Endothelial cell of umbilical vein (primary cell): ENCODE measurements around the gene KRTAP10-9. TPM values are rescaled to one million over a fixed set of nuclear protein-coding genes. Genes with fewer than 3 reads are reported as not detected.

Source experiments
- BruUV-seq: library from RNA; stranded (reverse); fragments of 400-500 nt; replicated peaks from 2 replicates; lab custom pipeline; 2021; lab: Mats Ljungman, UMichigan
- CTCF ChIA-PET: fragments of 300-600, 350-600 bp; sonication (Branson Sonifier 250); formaldehyde crosslinking; loops from one replicate; lab custom pipeline; 2021; ENCODE audit warnings: antibody characterized with exemption, inconsistent platforms; lab: Charles Lee
- POLR2A ChIA-PET: fragments of 300-600, 350-600 bp; sonication (Branson Sonifier 250); formaldehyde crosslinking; loops from one replicate; lab custom pipeline; 2021; ENCODE audit warnings: antibody characterized with exemption, inconsistent platforms; lab: Charles Lee
- DNase-seq: peaks from one replicate; pipeline ENCODE4 v3.0.0-alpha.2; 2011; ENCODE audit warnings: low read depth, low spot score
- FAIRE-seq: peaks from 2 replicates; lab custom pipeline; 2011; peaks lifted over from hg19 to GRCh38; lab: Jason Lieb, UNC
- H2AFZ ChIP-seq: 2 replicates; pipeline ENCODE4 v1.6.0; 2012; ENCODE audit warnings: low read depth, low read length, control low read depth, inconsistent platforms
- H3K27ac ChIP-seq: 2 replicates; pipeline ENCODE4 v1.5.1; 2011; ENCODE audit warnings: low read depth, mild to moderate bottlenecking, control low read depth, low read length, moderate library complexity; ENCODE audit not compliant: insufficient read depth
- H3K27me3 ChIP-seq, 2 experiments: 2 replicates each; pipeline versions ENCODE4 v1.6.0 to v1.6.1; 2011; ENCODE audit warnings: low read length in 2 of 2, mixed read lengths in 1 of 2; ENCODE audit not compliant: control insufficient read depth in 2 of 2, insufficient read depth in 2 of 2
- H3K36me3 ChIP-seq, 2 experiments: 2 replicates in 1 of 2; 3 replicates in 1 of 2; pipeline ENCODE4 v1.5.1; 2011; ENCODE audit warnings: low read length in 2 of 2, mild to moderate bottlenecking in 1 of 2, moderate library complexity in 1 of 2; ENCODE audit not compliant: control insufficient read depth in 2 of 2, insufficient read depth in 2 of 2; ENCODE audit errors: extremely low read depth in 1 of 2
- H3K4me1 ChIP-seq: 3 replicates; pipeline ENCODE4 v1.5.1; 2011; ENCODE audit warnings: mild to moderate bottlenecking, low read length; ENCODE audit not compliant: control insufficient read depth, insufficient read depth; ENCODE audit errors: extremely low read depth
- H3K4me2 ChIP-seq: 2 replicates; pipeline ENCODE4 v1.6.1; 2011; ENCODE audit warnings: low read length, control low read depth, mixed read lengths; ENCODE audit not compliant: insufficient read depth
- H3K4me3 ChIP-seq, 3 experiments: fragments of 200-600 bp in 1 of 3; sonication (generic), shearing (Covaris generic) in 1 of 3; replicated peaks in 1 of 3; 2 replicates each; pipeline ENCODE4 v1.5.1; 2011 to 2016; ENCODE audit warnings: control low read depth in 3 of 3, low read length in 3 of 3, mild to moderate bottlenecking in 2 of 3, inconsistent platforms in 1 of 3, low read depth in 1 of 3, moderate library complexity in 1 of 3; ENCODE audit not compliant: insufficient read depth in 1 of 3
- H3K79me2 ChIP-seq: 2 replicates; pipeline ENCODE4 v1.6.0; 2012; ENCODE audit warnings: low read length, inconsistent platforms; ENCODE audit not compliant: control insufficient read depth, insufficient read depth
- H3K9ac ChIP-seq: replicated peaks from 2 replicates; pipeline ENCODE3; 2011; ENCODE audit warnings: low read length, control low read depth; ENCODE audit not compliant: insufficient read depth; ENCODE audit errors: extremely low read depth
- H3K9me1 ChIP-seq: replicated peaks from 3 replicates; pipeline ENCODE4 v1.6.0; 2011; ENCODE audit warnings: mild to moderate bottlenecking, low read length; ENCODE audit not compliant: control insufficient read depth, insufficient read depth; ENCODE audit errors: extremely low read depth
- H3K9me3 ChIP-seq: replicated peaks from 2 replicates; pipeline ENCODE4 v1.5.1; 2012; ENCODE audit warnings: low read length, inconsistent platforms; ENCODE audit not compliant: control insufficient read depth, insufficient read depth
- H4K20me1 ChIP-seq: replicated peaks from 2 replicates; pipeline ENCODE3; 2011; ENCODE audit warnings: mild to moderate bottlenecking, low read length; ENCODE audit not compliant: control insufficient read depth, insufficient read depth; ENCODE audit errors: extremely low read depth
- GATA2 ChIP-seq: IDR thresholded peaks from 2 replicates; pipeline ENCODE4 v1.7.0; 2011; ENCODE audit warnings: low read depth, mild to moderate bottlenecking, moderate library complexity, mixed read lengths, low read length; ENCODE audit not compliant: insufficient read length, insufficient read depth
- JUN ChIP-seq: IDR thresholded peaks from 2 replicates; pipeline ENCODE4 v1.6.1; 2011; ENCODE audit warnings: borderline replicate concordance, low read depth; ENCODE audit not compliant: insufficient read length, insufficient read depth
- MYC ChIP-seq: IDR thresholded peaks from one replicate; pipeline ENCODE4 v1.6.1; 2011; ENCODE audit warnings: mild to moderate bottlenecking, low read depth, low read length
- dilution Hi-C: fragments of 300-500 bp; cut with MboI; formaldehyde crosslinking; loops from one replicate; pipeline ENCODE4 v1.15.0; 2019; ENCODE audit warnings: low sequenced_read_pairs; ENCODE audit not compliant: extremely low pct_ligation_motif_present
- intact Hi-C: fragments of 100-400 bp; cut with micrococcal nuclease; formaldehyde crosslinking; loops from one replicate; pipeline ENCODE4 v1.10.0; 2022
- polyA plus RNA-seq, 4 experiments: library from polyadenylated mRNA; depleted of rRNA in 3 of 4; stranded (reverse) in 3 of 4; unstranded in 1 of 4; fragments of >200 nt; gene quantifications; 2 replicates each; pipeline versions ENCODE4 v1.2.1 to v1.2.3, GENCODE V29; 2011 to 2012; ENCODE audit warnings: missing spikeins in 1 of 4
- total RNA-seq: library from RNA; stranded (reverse); gene quantifications from 2 replicates; pipeline ENCODE4 v1.2.3, GENCODE V29; 2021
- TF ChIP-seq, protein P1 (sequence below), 2 donors: IDR thresholded peaks; 1 replicate in 1 of 2; 2 replicates in 1 of 2; pipeline ENCODE4 v1.5.1; 2011; ENCODE audit warnings: low read length in 2 of 2, mild to moderate bottlenecking in 2 of 2, moderate library complexity in 2 of 2, control low read depth in 1 of 2, inconsistent platforms in 1 of 2, low read depth in 1 of 2; ENCODE audit not compliant: insufficient read depth in 1 of 2; ENCODE audit errors: extremely low read depth in 1 of 2
- TF ChIP-seq, protein P2 (sequence below): IDR thresholded peaks from 2 replicates; pipeline ENCODE4 v1.6.1; 2011; ENCODE audit not compliant: insufficient read depth, insufficient read length

Gene KRTAP10-9
- total and polyA plus RNA-seq, 2 donors (not counting 3 experiments of a cell fraction or from before 2014, with no cell fraction given): not detected

DNA sequence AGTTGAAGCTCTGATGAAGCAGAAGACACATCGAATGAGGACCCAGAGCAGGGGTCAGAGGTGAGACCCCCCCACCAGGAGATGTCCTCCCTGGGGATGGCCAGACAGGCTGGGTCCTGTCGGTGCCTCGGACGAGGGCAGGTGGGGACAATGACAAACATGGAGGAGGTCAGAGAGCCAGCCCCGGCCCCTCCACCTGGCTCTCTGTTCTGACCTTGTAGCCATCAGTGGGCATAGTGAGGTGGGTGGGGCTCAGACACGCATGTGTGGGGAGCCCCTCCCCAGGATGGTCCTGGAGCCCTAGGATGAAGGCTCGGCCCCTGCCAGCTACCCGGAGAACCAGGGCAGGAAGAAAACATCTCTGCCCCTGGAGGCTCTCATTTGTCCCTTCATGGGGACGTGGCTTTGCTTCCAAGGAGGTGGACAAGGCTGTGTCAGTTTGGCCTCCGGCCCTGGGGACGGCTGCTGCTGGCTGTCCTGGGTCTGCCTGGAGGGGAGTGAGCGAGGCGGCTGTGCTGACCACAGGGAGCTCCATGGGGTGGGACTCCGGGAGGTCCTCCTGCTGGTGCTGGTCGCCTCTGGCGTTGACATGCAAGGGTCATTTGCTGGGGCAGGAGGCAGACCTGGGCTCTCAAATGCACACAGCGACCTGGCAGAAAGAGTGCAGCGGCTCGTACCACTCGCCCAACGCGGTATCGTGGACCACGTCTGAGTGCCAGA lies 37.1 kb upstream of the KRTAP10-9 start:
- POLR2A ChIA-PET: no interaction called here
- no peaks in the 10 kb centered on the region for H3K9me1 ChIP-seq
- no peak overlapping the region for H3K27ac ChIP-seq
- no peak overlapping the region for H3K4me3 ChIP-seq
- no peaks in the 10 kb centered on the region for H3K79me2 ChIP-seq
- H3K36me3 ChIP-seq: no peaks in the 10 kb centered on the region
- H3K27me3 ChIP-seq: peaks cover 3 to 4% of the 10 kb centered on the region in 2 experiments
- no peaks in the 10 kb centered on the region for H3K4me1 ChIP-seq
- DNase-seq: no peak
- no peaks in the 10 kb centered on the region for H4K20me1 ChIP-seq
- H3K9me3 ChIP-seq: no peaks in the 10 kb centered on the region
- dilution Hi-C loops: no loop called here
- no peak overlapping the region for H3K4me2 ChIP-seq
- CTCF ChIA-PET: no interaction called here
- BruUV-seq: no TSS peak
- H2AFZ ChIP-seq: no peak overlapping the region
- TF ChIP-seq MYC: no peak
- TF ChIP-seq, protein P1, sequence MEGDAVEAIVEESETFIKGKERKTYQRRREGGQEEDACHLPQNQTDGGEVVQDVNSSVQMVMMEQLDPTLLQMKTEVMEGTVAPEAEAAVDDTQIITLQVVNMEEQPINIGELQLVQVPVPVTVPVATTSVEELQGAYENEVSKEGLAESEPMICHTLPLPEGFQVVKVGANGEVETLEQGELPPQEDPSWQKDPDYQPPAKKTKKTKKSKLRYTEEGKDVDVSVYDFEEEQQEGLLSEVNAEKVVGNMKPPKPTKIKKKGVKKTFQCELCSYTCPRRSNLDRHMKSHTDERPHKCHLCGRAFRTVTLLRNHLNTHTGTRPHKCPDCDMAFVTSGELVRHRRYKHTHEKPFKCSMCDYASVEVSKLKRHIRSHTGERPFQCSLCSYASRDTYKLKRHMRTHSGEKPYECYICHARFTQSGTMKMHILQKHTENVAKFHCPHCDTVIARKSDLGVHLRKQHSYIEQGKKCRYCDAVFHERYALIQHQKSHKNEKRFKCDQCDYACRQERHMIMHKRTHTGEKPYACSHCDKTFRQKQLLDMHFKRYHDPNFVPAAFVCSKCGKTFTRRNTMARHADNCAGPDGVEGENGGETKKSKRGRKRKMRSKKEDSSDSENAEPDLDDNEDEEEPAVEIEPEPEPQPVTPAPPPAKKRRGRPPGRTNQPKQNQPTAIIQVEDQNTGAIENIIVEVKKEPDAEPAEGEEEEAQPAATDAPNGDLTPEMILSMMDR (IDR thresholded peaks at IDR 0.05; ENCODE audit: extremely low read depth in 1 of 2, insufficient read depth in 1 of 2, low read depth in 1 of 2, low read length in 2 of 2): no peak
- TF ChIP-seq, protein P2, sequence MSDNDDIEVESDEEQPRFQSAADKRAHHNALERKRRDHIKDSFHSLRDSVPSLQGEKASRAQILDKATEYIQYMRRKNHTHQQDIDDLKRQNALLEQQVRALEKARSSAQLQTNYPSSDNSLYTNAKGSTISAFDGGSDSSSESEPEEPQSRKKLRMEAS: no peak
- no peak for TF ChIP-seq JUN
- no peak for TF ChIP-seq GATA2
- intact Hi-C loops: no loop called here
- H3K9ac ChIP-seq: no peak overlapping the region
- FAIRE-seq: no peak
